ENCODE results near the gene SLC2A4.
"Not testable (repeated sequence)": the region's sequence is repeated elsewhere in the genome, so short reads cannot be mapped to it uniquely, and the experiment has no call there.

Gene SLC2A4

DNA sequence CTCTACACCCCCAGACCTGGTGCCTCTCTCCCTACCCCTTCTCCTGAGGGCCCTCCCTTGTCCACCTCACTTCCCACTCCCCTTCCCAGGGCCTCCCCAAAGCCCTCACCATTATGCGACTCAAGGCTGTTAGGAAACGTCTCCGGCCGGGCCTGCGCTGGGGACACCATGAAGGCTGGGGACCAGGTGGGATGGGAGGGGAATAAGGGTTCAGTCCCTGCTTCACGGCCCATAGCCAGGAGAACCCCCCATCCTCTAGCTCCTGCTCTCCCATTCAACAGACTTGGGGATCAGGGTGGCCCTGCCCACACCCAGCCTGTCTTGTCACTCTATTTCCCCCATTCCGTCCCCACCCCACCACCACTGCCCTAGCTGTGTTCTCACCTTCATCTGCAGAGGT, 45.5 kb downstream of the SLC2A4 start:
- DNase-seq: no peak

DNA sequence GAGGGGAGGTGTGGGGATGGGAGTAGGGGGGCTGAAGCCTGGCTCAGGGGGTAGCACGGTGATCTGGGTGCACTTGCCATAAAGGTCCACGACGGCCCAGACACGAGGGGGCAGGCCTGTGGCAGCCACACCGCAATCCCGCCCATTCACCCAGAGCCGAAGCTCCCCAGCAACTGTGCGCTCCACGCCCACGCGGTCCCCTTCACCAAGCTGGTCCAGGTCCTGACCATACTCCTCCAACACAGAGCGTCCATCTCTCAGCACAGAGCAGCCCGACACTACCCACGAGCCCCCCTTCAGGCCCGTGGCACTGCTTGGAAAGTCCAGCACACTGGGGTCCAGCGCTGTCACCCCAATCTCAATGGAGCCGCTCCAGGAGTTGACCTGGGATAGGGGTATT, 46.0 kb downstream of the SLC2A4 start:
- DNase-seq: no peak

DNA sequence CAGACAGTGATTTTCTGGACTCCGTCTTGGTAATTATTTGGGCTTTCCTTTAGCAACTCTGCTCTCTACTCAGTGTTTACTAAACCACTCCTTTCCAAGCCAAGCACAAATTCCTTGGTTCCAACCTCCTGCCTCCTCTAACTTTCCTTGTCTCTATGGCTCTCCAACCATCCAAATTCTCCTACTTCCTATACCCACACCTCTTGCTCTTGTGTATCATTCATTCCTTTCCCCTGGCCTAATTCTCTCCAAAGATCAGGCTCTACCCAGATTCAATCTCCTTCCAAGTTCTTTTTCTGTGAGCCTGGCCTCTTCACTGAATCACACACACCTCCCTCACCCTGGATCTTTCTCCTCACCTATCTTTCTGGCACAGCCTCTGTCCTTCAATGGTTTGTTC, 46.5 kb downstream of the SLC2A4 start:
- no peak for DNase-seq

DNA sequence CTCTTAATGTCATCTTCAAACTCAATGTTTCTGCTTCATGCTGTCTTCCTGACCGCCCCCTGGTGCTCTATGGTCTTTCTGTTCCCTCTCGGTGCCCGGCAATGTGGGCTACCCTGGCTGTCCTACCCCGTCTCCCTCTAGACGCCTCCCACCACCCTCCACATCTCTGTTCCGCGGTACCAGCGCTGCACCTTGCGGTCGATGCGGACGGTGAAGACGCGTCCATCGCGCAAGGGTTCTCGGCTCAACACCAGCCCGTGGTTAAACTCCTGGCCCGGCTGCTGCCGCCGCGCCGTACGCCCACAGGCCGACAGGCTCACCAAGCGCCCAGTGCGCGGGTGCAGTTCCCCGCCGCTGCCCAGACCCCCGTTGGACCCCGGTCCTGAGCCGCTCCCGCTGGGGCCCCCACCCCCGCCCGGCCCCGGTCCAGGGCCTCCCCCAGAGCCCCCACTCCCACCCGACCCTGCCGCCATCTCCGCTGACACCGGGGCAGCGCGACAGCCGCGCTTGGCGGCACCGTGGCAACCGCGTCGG, 47.4 kb downstream of the SLC2A4 start, which contains the start of gene NEURL4:
Gene NEURL4, minus strand, starts transcription at position 496 of the 534 bp plus-strand sequence. Its CDS starts 23 bp downstream, at position 473.
- DNase-seq: no peak

DNA sequence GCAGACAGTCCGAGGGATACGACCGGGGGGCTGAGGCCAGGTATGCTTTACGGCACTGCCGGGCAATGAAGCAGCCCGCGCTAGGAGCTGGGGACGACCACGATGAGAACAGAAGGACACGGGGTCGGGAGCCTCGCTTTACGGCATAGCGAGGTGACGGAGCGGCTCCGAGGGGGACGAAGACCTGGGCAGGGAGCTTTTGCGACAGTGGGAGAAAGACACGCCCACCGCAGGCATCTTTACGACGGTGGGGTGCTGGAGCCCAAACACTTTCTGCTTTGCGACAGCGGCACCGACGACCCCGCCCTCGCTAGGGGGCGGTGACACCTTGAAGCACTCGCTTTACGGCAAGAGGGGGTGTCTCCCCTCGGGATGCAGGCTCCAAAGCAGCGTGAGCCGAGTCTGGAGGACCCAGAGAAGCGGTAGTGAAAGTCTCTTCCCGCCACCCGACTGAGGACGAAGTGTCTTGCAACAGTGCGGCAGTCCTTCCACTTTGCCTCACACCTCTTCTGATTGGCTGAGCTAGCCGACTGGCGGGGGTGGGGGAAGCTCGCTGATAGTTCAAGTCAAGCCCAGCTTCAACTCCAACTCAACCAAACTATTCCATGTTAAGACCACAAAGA, 48.0 kb downstream of the SLC2A4 start:
- DNase-seq: peak; percentile 93

DNA sequence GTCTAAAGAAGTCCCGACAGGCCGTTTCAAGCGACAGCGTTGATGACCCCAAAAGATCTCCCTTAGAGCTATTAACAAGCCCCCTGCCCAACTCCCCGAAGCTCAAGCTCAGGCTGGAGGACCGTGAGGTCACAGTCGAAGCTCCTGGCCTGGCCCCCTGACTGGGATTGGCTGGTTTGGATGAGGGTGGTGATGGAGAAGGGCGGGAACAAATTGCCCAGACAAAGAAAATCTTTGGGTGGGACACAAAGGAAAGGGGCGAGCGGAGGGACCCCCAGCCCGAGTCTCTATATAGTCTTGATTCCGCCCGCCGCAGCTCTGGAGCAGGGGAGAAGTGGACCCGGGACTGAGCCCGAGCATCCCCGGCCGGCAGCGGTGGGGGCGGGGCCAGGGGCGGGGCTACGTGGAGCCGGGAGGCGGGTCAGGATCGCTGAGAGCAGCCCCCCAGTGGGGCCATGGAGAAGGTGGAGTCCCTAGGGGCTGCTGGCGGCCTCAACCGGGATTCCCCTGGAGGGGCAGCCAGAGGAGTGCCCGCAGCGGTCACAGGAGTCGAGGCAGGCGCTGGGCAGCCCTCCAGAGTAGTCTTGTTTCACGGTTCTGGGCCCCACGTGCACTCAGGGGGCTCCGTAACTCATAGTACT, 48.6 kb downstream of the SLC2A4 start:
- DNase-seq: no peak

DNA sequence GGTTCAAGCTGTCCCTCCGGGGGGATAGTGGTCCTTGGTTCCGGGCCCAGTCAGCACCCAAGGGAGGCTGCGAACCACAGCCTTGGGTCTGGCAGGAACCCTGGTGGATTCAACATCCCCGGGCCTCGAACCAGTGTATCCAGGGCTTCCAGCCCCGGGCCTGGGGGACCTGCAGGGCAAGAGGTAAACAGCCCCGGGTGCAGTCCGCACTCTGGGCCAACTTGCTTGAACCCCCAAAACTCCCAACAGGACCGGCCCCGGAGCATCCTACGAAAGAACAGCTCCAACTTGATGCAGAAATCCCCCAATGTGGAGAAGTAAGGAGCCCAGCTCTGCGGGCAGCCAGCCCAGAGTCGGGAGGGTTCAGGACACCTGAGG, 49.1 kb downstream of the SLC2A4 start:
- DNase-seq: no peak

DNA sequence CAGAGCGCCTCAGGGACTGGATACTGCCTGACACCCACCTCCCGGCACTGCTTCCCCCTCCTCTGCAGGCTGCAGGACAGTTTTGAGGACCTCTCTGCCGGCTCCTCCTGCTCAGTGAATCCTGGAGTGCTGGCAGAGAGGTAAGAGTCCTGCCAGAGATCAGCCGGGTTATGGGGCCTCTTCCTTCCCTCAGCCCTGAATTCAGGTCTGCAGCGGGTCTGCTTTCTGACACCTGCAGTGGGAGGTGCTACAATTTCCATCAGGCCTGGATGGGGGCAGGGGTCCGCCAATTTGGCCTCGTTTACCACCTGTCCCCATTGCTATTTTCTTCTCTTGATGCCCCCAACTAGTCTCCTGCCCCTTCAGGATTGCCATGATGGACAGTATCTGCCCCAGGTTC, 50.6 kb downstream of the SLC2A4 start:
- DNase-seq: no peak

DNA sequence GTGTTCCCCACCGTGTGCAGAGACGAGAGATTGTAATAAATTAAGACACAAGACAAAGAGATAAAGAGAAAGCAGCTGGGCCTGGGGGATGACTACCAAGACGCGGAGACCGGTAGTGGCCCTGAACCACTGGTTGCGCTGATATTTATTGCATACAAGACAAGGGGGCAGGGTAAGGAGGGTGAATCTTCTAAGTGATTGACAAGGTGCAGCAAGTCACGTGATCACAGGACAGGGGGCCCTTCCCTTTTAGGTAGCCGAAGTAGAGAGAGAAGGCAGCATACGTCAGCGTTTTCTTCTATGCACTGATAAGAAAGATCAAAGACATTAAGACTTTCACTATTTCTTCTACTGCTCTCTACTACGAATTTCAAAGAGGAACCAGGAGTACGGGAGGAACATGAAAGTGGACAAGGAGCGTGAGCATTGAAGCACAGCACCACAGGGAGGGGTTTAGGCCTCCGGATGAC, 51.1 kb downstream of the SLC2A4 start:
- not testable (repeated sequence) for DNase-seq

DNA sequence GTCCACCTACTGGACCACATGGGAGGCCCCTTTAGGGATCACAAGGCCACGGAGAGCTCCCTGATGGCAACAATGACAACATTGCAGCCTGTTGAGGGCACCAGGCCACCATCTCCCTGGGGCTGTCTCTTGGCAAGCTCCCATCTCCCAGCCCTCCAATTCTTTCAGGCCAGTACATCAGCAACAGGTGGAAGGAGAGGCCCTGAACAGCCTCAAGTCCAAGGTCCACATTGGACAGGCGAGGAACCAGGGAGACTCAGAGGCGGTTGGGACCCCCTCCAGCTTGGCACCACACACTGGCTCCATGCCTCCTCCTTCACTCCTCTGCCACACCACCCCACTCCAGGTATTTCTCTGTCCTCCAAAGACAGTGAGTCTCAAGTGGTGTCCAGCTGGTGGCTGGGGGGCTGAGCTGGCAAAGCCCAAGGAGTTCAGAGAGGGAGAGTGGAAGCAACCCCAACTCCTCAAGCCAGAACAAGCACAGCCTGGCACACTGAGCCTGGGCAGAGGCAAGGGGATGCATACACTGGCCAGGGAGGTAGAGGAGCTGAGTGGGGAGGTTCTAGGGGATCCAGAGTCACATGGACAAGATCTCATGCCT, 53.5 kb downstream of the SLC2A4 start:
- no peak for DNase-seq

DNA sequence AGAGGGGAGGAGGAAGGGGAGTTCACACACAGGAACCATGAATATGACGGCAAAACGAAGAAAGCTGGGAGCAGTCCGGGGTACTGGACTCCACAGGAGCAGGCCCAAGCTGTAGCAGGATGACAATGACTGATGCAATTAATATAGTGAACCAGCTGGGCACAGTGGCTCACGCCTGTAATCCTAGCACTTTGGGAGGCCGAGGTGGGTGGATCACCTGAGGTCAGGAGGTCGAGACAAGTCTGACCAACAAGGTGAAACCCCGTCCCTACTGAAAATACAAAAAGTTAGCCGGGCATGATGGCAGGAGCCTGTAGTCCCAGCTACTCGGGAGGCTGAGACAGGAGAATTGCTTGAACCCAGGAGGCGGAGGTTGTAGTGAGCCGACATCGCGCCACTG, 54.2 kb downstream of the SLC2A4 start:
- DNase-seq: not testable (repeated sequence)

DNA sequence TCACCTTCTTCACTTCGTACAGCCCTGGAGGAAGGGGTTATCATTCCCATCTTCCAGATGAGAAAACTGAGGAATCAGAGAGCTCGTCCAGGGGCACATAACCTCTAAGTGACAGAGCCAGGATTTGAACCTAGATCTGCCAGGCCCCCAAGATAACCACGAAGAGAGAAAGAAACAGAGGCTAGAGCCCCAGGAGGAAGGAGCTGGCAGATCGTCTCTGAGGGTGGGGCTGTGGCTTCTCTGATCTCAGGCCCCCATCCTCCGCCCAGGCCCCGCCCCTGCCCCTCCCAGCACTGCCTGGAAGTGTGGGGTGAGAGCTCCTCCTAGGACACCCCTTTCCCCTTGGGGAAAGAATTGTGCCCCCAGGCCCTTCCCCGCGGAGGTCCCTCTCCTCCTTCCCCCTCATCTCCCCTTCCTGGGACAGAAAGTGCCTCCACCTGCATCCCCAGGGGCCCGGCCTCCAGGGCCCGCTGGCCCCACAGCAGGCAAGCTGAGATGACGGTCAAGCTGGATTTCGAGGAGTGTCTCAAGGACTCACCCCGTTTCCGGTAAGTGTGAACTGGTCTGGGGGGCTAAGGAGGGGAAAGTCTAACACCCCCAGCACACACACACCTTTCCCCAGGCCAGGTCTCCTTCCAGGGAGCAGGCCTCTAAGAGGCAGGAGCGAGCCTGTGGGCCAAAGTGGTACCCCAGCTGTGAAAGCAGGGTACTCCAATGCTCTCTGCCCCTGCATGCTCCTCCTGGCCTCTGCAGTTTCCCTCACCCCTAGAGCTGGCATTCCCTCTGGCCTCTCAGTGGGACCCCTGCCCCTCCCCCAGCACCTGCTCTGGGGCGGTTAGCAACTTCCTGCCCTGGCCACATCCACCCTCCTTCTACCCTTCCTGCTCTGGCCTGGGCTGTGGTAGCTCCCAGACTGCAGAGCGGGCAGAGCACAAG, 55.0 kb downstream of the SLC2A4 start, which contains the start of gene ACAP1:
Gene ACAP1, plus strand, starts transcription at position 290 of the 936 bp plus-strand sequence. Its CDS starts 206 bp downstream, at position 496.
- no peak for DNase-seq

DNA sequence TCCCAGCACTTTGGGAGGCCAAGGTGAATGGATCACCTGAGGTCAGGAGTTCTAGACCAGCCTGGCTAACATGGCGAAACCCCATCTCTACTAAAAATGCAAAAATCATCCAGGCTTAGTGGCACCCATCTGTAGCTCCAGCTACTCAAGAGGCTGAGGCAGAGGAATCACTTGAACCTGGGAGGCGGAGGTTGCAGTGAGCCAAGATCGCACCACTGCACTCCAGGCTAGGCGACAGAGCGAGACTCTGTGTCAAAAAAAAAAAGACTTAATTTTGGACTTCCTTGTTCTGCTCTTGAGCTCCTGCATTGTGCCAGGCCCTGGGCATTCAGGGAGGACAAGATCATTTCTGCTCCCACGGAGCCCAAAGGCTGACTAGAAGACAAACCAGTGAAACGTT, 56.1 kb downstream of the SLC2A4 start:
- DNase-seq: not testable (repeated sequence)
